ENCODE results near the gene HIVEP2.

Gene HIVEP2

DNA sequence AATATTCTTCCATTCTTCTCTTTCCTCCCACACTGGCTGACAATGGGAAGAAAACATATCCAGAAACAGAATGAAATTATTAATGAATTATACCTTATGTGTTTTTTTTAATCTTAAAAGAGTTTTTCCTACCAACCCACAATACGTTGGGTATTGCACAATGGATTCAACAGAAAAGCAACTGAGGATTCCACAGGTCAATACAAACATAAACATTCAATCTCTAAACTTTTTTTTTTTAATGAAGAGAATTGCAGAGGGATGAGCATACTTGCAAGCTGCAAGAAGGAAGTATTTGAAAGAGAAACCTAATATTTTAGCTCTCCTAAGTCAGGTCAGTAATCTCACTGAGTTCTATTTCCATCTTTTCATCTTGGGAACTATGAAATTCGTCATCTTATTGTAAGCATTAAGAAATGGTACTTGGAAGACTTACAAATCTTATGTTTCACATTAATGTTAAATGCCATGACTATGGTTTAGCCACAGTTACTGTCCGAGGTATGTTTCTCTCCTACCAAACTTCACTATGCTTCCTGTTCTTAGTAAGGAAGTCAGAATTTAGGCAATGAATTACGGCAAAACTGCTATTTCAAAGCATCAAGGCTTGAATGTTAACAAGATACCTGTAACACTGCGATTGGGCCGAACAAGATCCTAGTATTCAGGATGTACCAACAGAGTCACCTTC lies 100.8 kb downstream of the HIVEP2 start:
- no peak overlapping the region for H2AFZ ChIP-seq (ENCODE audit: low read length, unreplicated experiment)
- peak overlapping the region; percentile 64 for H3K4me3 ChIP-seq (ENCODE audit: low read depth, low read length)
- H3K36me3 ChIP-seq (ENCODE audit: insufficient read depth, low read length) = no peaks in the 10 kb centered on the region
- H3K27me3 ChIP-seq (ENCODE audit: insufficient read depth, low read length) = no peaks in the 10 kb centered on the region
- peaks cover 46% of the 10 kb centered on the region for H3K79me2 ChIP-seq (ENCODE audit: control insufficient read depth, insufficient read depth, low read length, unreplicated experiment)
- peaks cover 87% of the 10 kb centered on the region for H3K4me1 ChIP-seq (ENCODE audit: control insufficient read depth, insufficient read depth, low read length, unreplicated experiment)
- peak overlapping the region; percentile 97 for H3K27ac ChIP-seq (ENCODE audit: low read depth, low read length)

DNA sequence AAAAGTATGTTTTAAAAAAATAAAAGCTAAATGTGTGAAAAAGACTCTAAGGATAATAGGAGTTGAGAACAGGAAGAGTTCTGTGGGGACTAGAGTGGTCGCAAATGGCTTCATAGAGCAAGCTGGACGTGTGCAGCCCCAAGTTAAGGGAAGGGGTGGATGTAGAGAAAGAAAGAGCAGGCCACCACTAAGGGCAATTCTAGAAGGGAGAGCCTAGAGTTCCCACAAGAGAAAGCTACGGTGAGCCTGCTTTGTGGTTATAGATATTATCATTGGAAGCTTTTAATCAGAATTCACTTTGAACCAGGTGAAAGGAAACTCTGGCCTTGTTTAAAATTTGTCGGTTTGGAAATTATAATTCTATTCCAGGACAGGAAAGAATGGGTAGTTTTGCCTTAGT lies 101.6 kb downstream of the HIVEP2 start:
- H3K27ac ChIP-seq (ENCODE audit: low read depth, low read length) = peak overlapping the region; percentile 97
- H3K36me3 ChIP-seq (ENCODE audit: insufficient read depth, low read length) = no peaks in the 10 kb centered on the region
- peaks cover 87% of the 10 kb centered on the region for H3K4me1 ChIP-seq (ENCODE audit: control insufficient read depth, insufficient read depth, low read length, unreplicated experiment)
- H3K79me2 ChIP-seq (ENCODE audit: control insufficient read depth, insufficient read depth, low read length, unreplicated experiment) = peaks cover 44% of the 10 kb centered on the region
- H2AFZ ChIP-seq (ENCODE audit: low read length, unreplicated experiment) = no peak overlapping the region
- peak overlapping the region; percentile 68 for H3K4me3 ChIP-seq (ENCODE audit: low read depth, low read length)
- no peaks in the 10 kb centered on the region for H3K27me3 ChIP-seq (ENCODE audit: insufficient read depth, low read length)

DNA sequence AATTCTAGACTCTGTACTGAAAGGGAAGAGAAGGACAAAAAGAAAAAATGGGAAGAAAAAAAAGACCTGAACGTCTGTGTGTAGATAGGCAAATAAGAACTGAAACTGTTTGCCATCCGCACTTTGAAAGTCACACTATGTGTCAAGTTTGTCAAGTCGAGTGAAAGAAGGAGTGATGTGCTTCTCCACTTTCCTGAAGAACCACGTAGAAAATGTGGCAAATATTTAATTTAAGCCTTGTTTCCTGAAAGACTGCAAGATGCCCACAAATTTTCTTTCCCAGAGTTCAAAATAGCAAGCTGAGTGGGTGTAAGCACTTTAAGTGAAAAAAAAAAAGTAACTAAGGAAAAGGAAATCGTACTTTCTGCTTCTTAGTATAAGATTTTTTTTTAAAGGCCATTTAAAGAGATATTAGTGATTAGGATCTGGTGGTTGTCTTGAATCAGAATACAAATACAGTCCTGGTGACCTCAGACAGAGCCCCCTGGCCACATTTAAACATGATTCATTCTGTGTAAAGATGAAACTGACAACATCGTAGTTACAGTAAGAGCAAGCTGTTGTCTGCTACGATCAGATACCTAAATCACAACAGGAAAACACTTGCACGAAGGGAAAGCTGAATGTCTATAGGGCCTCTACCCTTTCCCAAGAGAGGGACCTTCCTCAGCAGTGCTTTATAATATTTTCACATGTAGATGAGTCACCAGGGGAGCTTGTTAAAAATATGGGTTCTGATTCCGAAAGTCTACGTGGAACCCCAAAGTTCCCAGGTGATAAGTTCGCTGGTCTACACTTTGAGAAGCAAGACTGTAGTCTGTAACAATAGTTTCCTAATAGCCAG lies 102.3 kb downstream of the HIVEP2 start:
- no peaks in the 10 kb centered on the region for H3K27me3 ChIP-seq (ENCODE audit: insufficient read depth, low read length)
- peak overlapping the region; percentile 68 for H3K4me3 ChIP-seq (ENCODE audit: low read depth, low read length)
- peak overlapping the region; percentile 97 for H3K27ac ChIP-seq (ENCODE audit: low read depth, low read length)
- no peak overlapping the region for H2AFZ ChIP-seq (ENCODE audit: low read length, unreplicated experiment)
- no peaks in the 10 kb centered on the region for H3K36me3 ChIP-seq (ENCODE audit: insufficient read depth, low read length)
- H3K4me1 ChIP-seq (ENCODE audit: control insufficient read depth, insufficient read depth, low read length, unreplicated experiment) = peaks cover 87% of the 10 kb centered on the region
- peaks cover 38% of the 10 kb centered on the region for H3K79me2 ChIP-seq (ENCODE audit: control insufficient read depth, insufficient read depth, low read length, unreplicated experiment)

DNA sequence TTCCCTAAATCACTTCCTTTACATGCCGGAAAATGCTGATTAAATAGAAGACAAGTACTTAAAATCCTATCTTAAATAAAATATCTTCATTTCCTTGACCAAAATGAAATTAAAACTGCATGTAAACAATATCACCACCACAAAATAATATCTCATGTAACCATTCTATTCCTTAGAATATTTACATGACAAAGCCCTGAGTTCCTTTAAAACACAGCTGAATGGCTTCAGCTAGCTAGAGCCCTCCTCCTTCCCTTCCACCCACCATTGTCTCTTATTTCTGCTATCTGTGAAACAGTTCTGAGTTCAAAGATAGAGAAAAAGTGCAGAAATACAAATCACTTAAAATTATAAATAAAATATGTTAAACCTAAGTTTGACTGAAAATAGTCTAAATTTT lies 103.1 kb downstream of the HIVEP2 start:
- peaks cover 44% of the 10 kb centered on the region for H3K79me2 ChIP-seq (ENCODE audit: control insufficient read depth, insufficient read depth, low read length, unreplicated experiment)
- no peak overlapping the region for H2AFZ ChIP-seq (ENCODE audit: low read length, unreplicated experiment)
- H3K4me3 ChIP-seq (ENCODE audit: low read depth, low read length) = peak overlapping the region; percentile 68
- H3K36me3 ChIP-seq (ENCODE audit: insufficient read depth, low read length) = no peaks in the 10 kb centered on the region
- H3K27me3 ChIP-seq (ENCODE audit: insufficient read depth, low read length) = no peaks in the 10 kb centered on the region
- H3K4me1 ChIP-seq (ENCODE audit: control insufficient read depth, insufficient read depth, low read length, unreplicated experiment) = peaks cover 86% of the 10 kb centered on the region
- peak overlapping the region; percentile 97 for H3K27ac ChIP-seq (ENCODE audit: low read depth, low read length)

- Histone ChIP-seq H3K27me3 (ENCODE audit: insufficient read depth, low read length) (no peaks in the 10 kb centered on the region), H3K4me1 (ENCODE audit: control insufficient read depth, insufficient read depth, low read length, unreplicated experiment) (peaks cover 64% of the 10 kb centered on the region), H3K4me3 (ENCODE audit: low read depth, low read length) (0 out of 2 replicates have a peak overlapping the region, but pooled peaks have one; percentile 4), H3K79me2 (ENCODE audit: control insufficient read depth, insufficient read depth, low read length, unreplicated experiment) (peaks cover 50% of the 10 kb centered on the region), H3K36me3 (ENCODE audit: insufficient read depth, low read length) (no peaks in the 10 kb centered on the region), H2AFZ (ENCODE audit: low read length, unreplicated experiment) (no peak overlapping the region), H3K27ac (ENCODE audit: low read depth, low read length) (peak overlapping the region; percentile 77)
Observed at GRCh38 chr6:142839686-142840040, 105.3 kb downstream of the HIVEP2 start.

GRCh38 chr6:142838821-142839685 lies 105.9 kb downstream of the HIVEP2 start:
- Histone ChIP-seq H3K27ac (ENCODE audit: low read depth, low read length) (peak overlapping the region; percentile 77), H3K27me3 (ENCODE audit: insufficient read depth, low read length) (no peaks in the 10 kb centered on the region), H2AFZ (ENCODE audit: low read length, unreplicated experiment) (no peak overlapping the region), H3K79me2 (ENCODE audit: control insufficient read depth, insufficient read depth, low read length, unreplicated experiment) (peaks cover 44% of the 10 kb centered on the region), H3K36me3 (ENCODE audit: insufficient read depth, low read length) (no peaks in the 10 kb centered on the region), H3K4me3 (ENCODE audit: low read depth, low read length) (no peak overlapping the region), H3K4me1 (ENCODE audit: control insufficient read depth, insufficient read depth, low read length, unreplicated experiment) (peaks cover 60% of the 10 kb centered on the region)

DNA sequence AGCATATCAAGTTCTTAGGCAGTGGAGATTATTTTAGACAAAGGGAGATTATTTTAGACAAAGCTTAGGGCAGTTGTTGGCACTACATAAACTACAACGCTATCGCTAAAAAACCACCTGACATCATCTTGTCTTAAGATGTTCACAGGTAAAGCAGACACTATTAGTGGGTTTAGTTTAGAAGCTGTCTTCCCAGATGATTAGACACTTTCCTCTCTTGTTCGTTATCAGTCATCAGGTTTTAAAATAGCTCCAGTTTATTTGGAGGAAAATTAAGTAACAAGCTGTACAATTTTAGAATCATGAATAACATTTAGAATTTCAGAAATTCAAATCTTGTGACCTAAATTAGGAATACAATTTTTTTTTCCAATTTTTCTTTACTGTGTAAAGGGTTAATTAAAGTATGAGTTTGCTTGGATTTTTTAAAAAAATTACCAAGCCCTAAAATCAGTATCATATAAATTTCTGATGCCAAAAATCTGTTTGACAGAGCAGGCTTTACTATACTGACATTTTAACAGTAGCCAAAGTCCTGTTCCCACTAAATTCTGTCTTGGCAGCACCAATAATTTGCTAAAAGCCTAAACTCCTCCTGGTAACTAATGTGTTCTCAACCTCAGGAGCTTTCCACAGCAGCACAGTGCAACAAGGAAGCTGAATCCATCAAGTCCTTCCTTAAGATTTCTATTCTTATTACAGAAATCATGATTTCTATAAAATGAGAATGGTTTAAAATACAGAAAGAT lies 109.0 kb downstream of the HIVEP2 start:
- Histone ChIP-seq H3K27me3 (ENCODE audit: insufficient read depth, low read length) (no peaks in the 10 kb centered on the region), H3K36me3 (ENCODE audit: insufficient read depth, low read length) (no peaks in the 10 kb centered on the region), H3K79me2 (ENCODE audit: control insufficient read depth, insufficient read depth, low read length, unreplicated experiment) (peaks cover 30% of the 10 kb centered on the region), H3K27ac (ENCODE audit: low read depth, low read length) (no peak overlapping the region), H2AFZ (ENCODE audit: low read length, unreplicated experiment) (no peak overlapping the region), H3K4me3 (ENCODE audit: low read depth, low read length) (no peak overlapping the region), H3K4me1 (ENCODE audit: control insufficient read depth, insufficient read depth, low read length, unreplicated experiment) (peaks cover 50% of the 10 kb centered on the region)

GRCh38 chr6:142834853-142835252 lies 110.1 kb downstream of the HIVEP2 start:
- no peaks in the 10 kb centered on the region for H3K27me3 ChIP-seq (ENCODE audit: insufficient read depth, low read length)
- H3K79me2 ChIP-seq (ENCODE audit: control insufficient read depth, insufficient read depth, low read length, unreplicated experiment) = peaks cover 29% of the 10 kb centered on the region
- no peak overlapping the region for H2AFZ ChIP-seq (ENCODE audit: low read length, unreplicated experiment)
- H3K4me3 ChIP-seq (ENCODE audit: low read depth, low read length) = no peak overlapping the region
- peaks cover 53% of the 10 kb centered on the region for H3K4me1 ChIP-seq (ENCODE audit: control insufficient read depth, insufficient read depth, low read length, unreplicated experiment)
- H3K36me3 ChIP-seq (ENCODE audit: insufficient read depth, low read length) = no peaks in the 10 kb centered on the region
- H3K27ac ChIP-seq (ENCODE audit: low read depth, low read length) = no peak overlapping the region

DNA sequence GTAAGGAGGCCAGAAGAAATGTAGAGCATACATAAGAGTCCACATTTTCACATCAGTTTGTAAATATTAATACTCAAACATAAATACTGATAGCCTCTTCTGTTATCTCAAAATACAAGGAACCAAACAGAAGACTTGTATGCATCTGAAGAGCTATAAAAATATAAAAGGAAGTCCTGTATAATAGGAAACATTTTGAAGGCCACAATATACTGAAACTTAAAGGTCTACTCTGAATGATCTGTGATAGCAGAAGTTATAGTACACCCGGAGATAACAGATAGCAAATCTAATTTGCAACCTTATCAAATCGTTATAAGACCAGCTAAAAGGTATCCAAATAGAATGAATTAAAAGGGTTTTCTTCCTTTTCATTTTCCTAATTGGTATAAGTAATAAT lies 111.2 kb downstream of the HIVEP2 start:
- Histone ChIP-seq H3K79me2 (ENCODE audit: control insufficient read depth, insufficient read depth, low read length, unreplicated experiment) (peaks cover 24% of the 10 kb centered on the region), H3K4me1 (ENCODE audit: control insufficient read depth, insufficient read depth, low read length, unreplicated experiment) (peaks cover 42% of the 10 kb centered on the region), H3K4me3 (ENCODE audit: low read depth, low read length) (no peak overlapping the region), H3K36me3 (ENCODE audit: insufficient read depth, low read length) (no peaks in the 10 kb centered on the region), H3K27me3 (ENCODE audit: insufficient read depth, low read length) (no peaks in the 10 kb centered on the region), H3K27ac (ENCODE audit: low read depth, low read length) (peak overlapping the region; percentile 91), H2AFZ (ENCODE audit: low read length, unreplicated experiment) (no peak overlapping the region)

DNA sequence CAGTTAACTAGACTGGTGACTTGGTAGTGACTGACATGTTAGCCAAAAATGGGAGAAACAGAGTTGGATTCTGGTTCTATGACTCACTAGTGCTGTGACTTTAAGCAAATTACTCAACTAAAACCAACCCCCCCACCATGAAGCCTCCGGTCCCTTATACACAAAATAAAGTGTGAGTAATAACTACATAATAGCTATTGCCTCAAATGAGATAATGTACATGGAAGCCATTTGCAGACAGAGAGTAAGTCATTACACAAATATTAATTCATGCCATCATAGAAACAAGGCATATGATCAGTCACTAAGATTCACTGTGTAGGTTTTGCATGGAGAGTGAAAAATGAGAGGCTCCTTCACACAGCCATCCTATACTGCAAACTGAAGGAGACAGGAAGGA lies 111.9 kb downstream of the HIVEP2 start:
- Histone ChIP-seq H3K79me2 (ENCODE audit: control insufficient read depth, insufficient read depth, low read length, unreplicated experiment) (peaks cover 20% of the 10 kb centered on the region), H3K27ac (ENCODE audit: low read depth, low read length) (peak overlapping the region; percentile 91), H3K36me3 (ENCODE audit: insufficient read depth, low read length) (no peaks in the 10 kb centered on the region), H3K4me1 (ENCODE audit: control insufficient read depth, insufficient read depth, low read length, unreplicated experiment) (peaks cover 35% of the 10 kb centered on the region), H3K4me3 (ENCODE audit: low read depth, low read length) (peak overlapping the region; percentile 52), H3K27me3 (ENCODE audit: insufficient read depth, low read length) (no peaks in the 10 kb centered on the region), H2AFZ (ENCODE audit: low read length, unreplicated experiment) (peak overlapping the region; percentile 86)
